ENCODE data around the gene SURF6. TPM values are rescaled to one million over a fixed set of nuclear protein-coding genes. Genes with fewer than 3 reads are reported as not detected.
A peak's percentile ranks its signal among the peaks of the same experiment; 100 is the strongest.
"Not testable (repeated sequence)": the region's sequence is repeated elsewhere in the genome, so short reads cannot be mapped to it uniquely, and the experiment has no call there.

Gene SURF6
- total RNA-seq, 3 donors from 2014 or later (not counting 1 experiment from before 2014, with no cell fraction given): 13.8 to 23.5 (median 21.3) TPM

GRCh38 chr9:133340916-133341315, 4.9 kb upstream of the SURF6 start:
- Mint-ChIP-seq H3K9me3 (no peaks in the 10 kb centered on the region), H3K27me3 (ENCODE audit: low read depth in 2 of 2) (no peaks in the 10 kb centered on the region), H3K4me1 (peaks cover 37 to 45% of the 10 kb centered on the region in 2 donors), H3K4me3 (peak overlapping the region; percentile 67), H3K36me3 (peaks cover 8% of the 10 kb centered on the region), H3K27ac (peak overlapping the region; percentile 83 to 88)
- peak overlapping the region; percentile 62 for H3K27ac ChIP-seq (ENCODE audit: low read length)
- TF ChIP-seq, protein P1, sequence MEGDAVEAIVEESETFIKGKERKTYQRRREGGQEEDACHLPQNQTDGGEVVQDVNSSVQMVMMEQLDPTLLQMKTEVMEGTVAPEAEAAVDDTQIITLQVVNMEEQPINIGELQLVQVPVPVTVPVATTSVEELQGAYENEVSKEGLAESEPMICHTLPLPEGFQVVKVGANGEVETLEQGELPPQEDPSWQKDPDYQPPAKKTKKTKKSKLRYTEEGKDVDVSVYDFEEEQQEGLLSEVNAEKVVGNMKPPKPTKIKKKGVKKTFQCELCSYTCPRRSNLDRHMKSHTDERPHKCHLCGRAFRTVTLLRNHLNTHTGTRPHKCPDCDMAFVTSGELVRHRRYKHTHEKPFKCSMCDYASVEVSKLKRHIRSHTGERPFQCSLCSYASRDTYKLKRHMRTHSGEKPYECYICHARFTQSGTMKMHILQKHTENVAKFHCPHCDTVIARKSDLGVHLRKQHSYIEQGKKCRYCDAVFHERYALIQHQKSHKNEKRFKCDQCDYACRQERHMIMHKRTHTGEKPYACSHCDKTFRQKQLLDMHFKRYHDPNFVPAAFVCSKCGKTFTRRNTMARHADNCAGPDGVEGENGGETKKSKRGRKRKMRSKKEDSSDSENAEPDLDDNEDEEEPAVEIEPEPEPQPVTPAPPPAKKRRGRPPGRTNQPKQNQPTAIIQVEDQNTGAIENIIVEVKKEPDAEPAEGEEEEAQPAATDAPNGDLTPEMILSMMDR (IDR thresholded peaks at IDR 0.05): no peak
- H3K27me3 ChIP-seq (ENCODE audit: control insufficient read depth, insufficient read depth, low read length): no peaks in the 10 kb centered on the region
- DNase-seq (no peak), ATAC-seq (no peak)
- peaks cover 48% of the 10 kb centered on the region for H3K4me1 ChIP-seq (ENCODE audit: control insufficient read depth, insufficient read depth, low read length)
- no peak overlapping the region for H3K4me3 ChIP-seq (ENCODE audit: low read length)
- WGBS (ENCODE audit: insufficient coverage): 86% methylated on average over 13 of the region's 13 CpGs
- intact Hi-C loops (cut with micrococcal nuclease): no loop called here
- no peaks in the 10 kb centered on the region for H3K9me3 ChIP-seq (ENCODE audit: control insufficient read depth, insufficient read depth, low read length)
- H3K36me3 ChIP-seq (ENCODE audit: control insufficient read depth, insufficient read depth, low read length): peaks cover 20% of the 10 kb centered on the region

GRCh38 chr9:133340256-133340655, 4.3 kb upstream of the SURF6 start:
- DNase-seq: no peak
- H3K36me3 ChIP-seq (ENCODE audit: control insufficient read depth, insufficient read depth, low read length): peaks cover 19% of the 10 kb centered on the region
- 12% methylated on average over 3 of the region's 3 CpGs for WGBS (ENCODE audit: insufficient coverage)
- Mint-ChIP-seq H3K4me1 (peaks cover 44 to 51% of the 10 kb centered on the region in 2 donors), H3K9me3 (no peaks in the 10 kb centered on the region), H3K27ac (peak overlapping the region; percentile 83 to 88), H3K4me3 (peak overlapping the region; percentile 67), H3K27me3 (ENCODE audit: low read depth in 2 of 2) (no peaks in the 10 kb centered on the region), H3K36me3 (peaks cover 8% of the 10 kb centered on the region)
- H3K4me1 ChIP-seq (ENCODE audit: control insufficient read depth, insufficient read depth, low read length): peaks cover 47% of the 10 kb centered on the region
- intact Hi-C loops (cut with micrococcal nuclease): no loop called here
- H3K27ac ChIP-seq (ENCODE audit: low read length): peak overlapping the region; percentile 62
- ATAC-seq: no peak
- H3K4me3 ChIP-seq (ENCODE audit: low read length): no peak overlapping the region
- H3K27me3 ChIP-seq (ENCODE audit: control insufficient read depth, insufficient read depth, low read length): no peaks in the 10 kb centered on the region
- TF ChIP-seq, protein P1 (IDR thresholded peaks at IDR 0.05): no peak
- H3K9me3 ChIP-seq (ENCODE audit: control insufficient read depth, insufficient read depth, low read length): no peaks in the 10 kb centered on the region

DNA sequence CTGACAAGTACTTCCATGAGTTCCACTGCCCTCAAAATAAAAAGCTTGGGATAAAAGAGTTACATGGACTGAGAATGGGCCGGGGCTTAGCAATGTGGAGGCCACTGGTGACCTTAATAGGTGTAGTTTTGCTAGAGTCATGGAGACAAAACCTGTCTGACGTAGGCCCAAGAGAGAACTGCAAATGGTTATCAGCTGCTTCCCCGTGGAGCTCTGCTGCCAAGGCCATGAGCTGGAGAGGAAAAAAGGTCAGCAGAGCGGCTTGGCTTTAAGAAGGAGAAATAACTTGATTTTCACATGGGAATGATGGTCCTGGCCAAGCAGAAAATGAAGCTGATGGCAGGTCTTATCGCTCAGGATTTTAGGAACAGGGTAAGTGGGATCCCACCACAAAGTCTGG, 3.7 kb upstream of the SURF6 start:
- Histone ChIP-seq H3K4me1 (ENCODE audit: control insufficient read depth, insufficient read depth, low read length) (peaks cover 53% of the 10 kb centered on the region), H3K4me3 (ENCODE audit: low read length) (no peak overlapping the region), H3K27ac (ENCODE audit: low read length) (peak overlapping the region; percentile 62), H3K36me3 (ENCODE audit: control insufficient read depth, insufficient read depth, low read length) (peaks cover 15% of the 10 kb centered on the region), H3K27me3 (ENCODE audit: control insufficient read depth, insufficient read depth, low read length) (no peaks in the 10 kb centered on the region), H3K9me3 (ENCODE audit: control insufficient read depth, insufficient read depth, low read length) (no peaks in the 10 kb centered on the region)
- ATAC-seq: no peak
- H3K27me3 Mint-ChIP-seq (ENCODE audit: low read depth in 2 of 2): no peaks in the 10 kb centered on the region
- H3K9me3 Mint-ChIP-seq: no peaks in the 10 kb centered on the region
- peaks cover 48 to 53% of the 10 kb centered on the region in 2 donors for H3K4me1 Mint-ChIP-seq
- intact Hi-C loops (cut with micrococcal nuclease): no loop called here
- whole genome bisulfite sequencing (ENCODE audit: insufficient coverage): 95% methylated on average over 5 of the region's 5 CpGs
- peak overlapping the region; percentile 83 to 88 for H3K27ac Mint-ChIP-seq
- peak overlapping the region; percentile 67 for H3K4me3 Mint-ChIP-seq
- DNase-seq: no peak
- peaks cover 8% of the 10 kb centered on the region for H3K36me3 Mint-ChIP-seq
- TF ChIP-seq, protein P1 (IDR thresholded peaks at IDR 0.05): no peak

GRCh38 chr9:133334888-133335287, 1.1 kb downstream of the SURF6 start:
- H3K4me3 ChIP-seq (ENCODE audit: low read length); ATAC-seq; H3K27me3 Mint-ChIP-seq (ENCODE audit: low read depth in 2 of 2); H3K27ac ChIP-seq (ENCODE audit: low read length); H3K27me3 ChIP-seq (ENCODE audit: control insufficient read depth, insufficient read depth, low read length); H3K9me3 ChIP-seq (ENCODE audit: control insufficient read depth, insufficient read depth, low read length); intact Hi-C loops (cut with micrococcal nuclease); DNase-seq; H3K9me3 Mint-ChIP-seq: not testable (repeated sequence)
- peak overlapping the region; percentile 95 for H3K4me3 Mint-ChIP-seq
- peaks cover 39% of the 10 kb centered on the region for H3K36me3 ChIP-seq (ENCODE audit: control insufficient read depth, insufficient read depth, low read length)
- H3K4me1 Mint-ChIP-seq: peaks cover 33 to 45% of the 10 kb centered on the region in 2 donors
- WGBS (ENCODE audit: insufficient coverage): 93% methylated on average over 11 of the region's 11 CpGs
- H3K4me1 ChIP-seq (ENCODE audit: control insufficient read depth, insufficient read depth, low read length): peaks cover 28% of the 10 kb centered on the region
- peaks cover 15% of the 10 kb centered on the region for H3K36me3 Mint-ChIP-seq
- H3K27ac Mint-ChIP-seq: peak overlapping the region; percentile 91 to 95
